ENCODE measurements around the gene BCHE.
"Not testable (repeated sequence)": the region's sequence is repeated elsewhere in the genome, so short reads cannot be mapped to it uniquely, and the experiment has no call there.

BCHE gene

DNA sequence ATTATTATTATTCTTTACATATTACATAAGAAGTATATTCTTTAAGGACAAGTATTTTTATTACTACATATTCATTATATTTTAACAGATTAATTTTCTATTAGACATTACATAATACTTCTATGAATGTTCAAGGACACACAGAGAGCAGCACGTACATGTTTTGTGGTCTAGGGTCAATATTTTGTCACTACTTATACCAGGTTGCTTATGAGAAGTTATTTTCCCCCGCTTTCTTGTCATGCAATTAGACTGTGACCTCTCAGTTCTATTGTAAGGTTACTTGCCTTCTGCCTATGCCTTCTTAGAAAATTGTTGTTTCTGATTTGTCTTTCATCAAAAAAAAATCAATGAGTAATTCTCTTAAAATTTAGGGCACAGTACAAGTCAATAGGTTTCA, 21.5 kb downstream of the BCHE start:
- no peak for DNase-seq

DNA sequence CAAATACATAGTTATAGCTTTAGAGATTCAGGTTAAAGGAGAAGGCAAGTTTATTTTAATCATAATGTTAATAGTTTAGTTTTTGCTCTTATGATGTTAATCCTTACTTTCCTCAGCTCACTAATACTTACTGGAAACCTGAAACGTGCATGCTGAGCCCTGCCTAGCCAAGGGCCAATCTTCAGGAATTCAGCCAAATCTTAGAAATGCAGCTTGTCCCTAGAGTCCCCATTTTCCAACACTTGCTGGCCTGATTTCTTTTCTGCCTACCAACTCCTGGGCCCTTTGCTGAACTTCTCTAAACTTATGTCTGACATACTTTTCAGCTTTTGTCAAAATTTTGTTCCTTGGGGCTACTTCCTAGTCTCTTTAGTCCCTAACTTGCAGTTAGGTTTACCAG, 22.8 kb downstream of the BCHE start:
- no peak for DNase-seq

DNA sequence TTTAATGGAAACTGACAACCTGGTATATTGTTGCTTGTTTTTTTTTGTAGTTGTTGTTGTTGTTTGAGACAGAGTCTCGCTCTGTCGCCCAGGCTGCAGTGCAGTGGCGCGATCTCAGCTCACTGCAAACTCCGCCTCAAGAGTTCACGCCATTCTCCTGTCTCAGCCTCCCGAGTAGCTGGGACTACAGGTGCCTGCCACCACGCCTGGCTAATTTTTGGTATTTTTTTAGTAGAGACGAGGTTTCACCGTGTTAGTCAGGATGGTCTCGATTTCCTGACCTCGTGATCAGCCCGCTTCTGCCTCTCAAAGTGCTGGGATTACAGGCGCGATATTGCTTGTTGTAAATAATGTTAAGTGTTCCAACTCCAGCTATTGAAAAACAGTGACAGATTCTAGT, 29.3 kb downstream of the BCHE start:
- DNase-seq: not testable (repeated sequence)

DNA sequence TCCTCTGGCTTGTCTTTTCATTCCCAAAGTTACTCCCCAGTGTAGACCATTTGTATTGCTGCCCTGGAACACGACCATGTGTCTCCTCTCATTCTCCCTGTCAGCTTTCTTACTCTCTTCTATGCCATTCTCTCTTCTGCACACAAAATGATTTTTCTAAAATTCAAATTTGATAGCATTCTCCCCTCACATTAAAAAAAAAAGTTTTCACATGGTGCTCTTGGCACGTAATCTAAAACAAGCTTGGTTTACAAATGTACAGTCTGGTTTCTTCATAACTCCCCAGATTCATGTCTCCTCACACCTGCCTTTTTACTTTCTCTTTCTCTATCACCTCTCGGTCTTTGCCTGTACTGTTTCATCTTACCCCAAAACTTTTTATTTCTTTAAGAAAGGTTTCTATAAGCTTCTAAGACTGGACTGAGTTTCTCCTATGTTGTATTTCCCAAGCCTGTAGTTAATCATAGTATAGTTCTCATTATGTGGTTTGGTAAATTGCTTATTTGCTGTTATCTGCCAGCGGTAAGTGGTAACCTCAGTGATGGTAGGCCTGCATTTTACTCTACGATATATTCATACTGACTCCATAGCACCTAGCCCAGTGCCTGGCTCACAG, 31.2 kb downstream of the BCHE start:
- no peak for DNase-seq

DNA sequence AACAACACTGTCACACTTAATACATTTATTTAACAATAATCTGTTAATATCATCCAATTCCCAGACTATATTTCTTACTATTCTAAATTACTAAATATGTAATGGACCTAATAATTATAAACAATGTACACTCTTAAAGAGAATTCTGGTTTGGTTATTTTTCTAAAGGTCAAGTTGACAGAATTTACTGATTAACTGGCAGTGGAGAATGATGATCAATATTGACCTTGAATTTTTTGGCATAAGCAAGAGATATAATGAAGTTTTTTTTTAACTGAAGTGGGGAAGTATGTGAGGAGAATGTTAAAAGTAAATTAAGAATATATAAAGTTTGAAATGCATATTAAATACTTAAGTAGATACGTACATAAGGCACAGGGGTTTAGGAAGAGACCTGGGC, 33.8 kb downstream of the BCHE start:
- DNase-seq: no peak

DNA sequence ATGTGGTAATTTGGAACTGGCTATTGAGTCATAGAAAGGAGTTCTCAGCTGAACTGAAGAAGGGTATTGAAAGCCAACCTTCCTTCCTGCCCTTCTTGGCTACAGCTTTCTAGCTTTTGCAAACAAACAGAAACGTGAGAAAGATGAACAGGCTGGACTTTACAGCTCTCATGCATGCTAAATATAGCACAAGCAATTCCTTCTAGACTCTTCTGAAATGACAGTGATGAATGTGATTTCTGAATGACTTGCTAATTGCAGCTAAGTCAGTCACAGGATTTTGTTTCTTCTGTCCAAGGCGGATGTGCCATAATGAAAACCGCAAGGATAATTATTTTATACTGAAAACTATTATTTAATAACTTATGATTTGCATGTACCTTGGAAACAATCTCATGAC, 36.3 kb downstream of the BCHE start:
- DNase-seq: no peak

DNA sequence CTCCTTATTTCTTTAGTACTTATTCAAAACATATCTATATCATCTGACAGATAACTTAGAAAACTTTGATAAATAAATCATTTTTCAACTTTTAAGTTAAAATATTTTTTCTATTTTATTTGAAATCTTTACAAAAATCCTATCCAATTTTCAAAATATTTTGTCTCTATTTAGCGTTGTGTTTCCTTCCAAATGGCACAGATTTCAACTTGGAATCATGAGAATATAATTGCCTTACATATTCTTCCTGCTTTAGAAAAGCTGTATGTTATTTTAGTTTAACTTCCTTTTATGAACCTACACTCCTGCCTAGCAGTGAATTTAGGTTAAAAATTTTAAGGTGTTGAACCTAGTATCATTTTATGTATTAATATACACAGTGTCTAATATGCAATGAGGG, 38.2 kb downstream of the BCHE start:
- DNase-seq: no peak

DNA sequence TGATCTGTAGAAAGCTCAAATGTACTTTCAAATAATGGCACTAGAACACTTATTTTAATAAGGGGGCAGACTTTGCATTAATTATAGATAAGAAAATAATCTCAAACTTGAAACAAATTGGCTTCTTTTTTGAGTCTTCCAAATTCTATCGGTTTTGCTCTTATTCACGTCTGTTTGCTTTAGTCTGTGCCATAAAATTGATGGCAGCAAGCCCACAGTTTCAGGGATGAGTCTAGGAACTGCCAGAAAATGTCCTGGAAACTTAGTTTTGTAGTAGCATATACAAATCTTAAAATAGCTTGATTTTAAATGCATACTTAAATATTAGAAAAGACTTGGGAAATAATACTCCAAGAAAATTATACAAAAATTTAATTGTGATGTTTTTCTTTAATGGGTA, 39.7 kb downstream of the BCHE start:
- DNase-seq: no peak

DNA sequence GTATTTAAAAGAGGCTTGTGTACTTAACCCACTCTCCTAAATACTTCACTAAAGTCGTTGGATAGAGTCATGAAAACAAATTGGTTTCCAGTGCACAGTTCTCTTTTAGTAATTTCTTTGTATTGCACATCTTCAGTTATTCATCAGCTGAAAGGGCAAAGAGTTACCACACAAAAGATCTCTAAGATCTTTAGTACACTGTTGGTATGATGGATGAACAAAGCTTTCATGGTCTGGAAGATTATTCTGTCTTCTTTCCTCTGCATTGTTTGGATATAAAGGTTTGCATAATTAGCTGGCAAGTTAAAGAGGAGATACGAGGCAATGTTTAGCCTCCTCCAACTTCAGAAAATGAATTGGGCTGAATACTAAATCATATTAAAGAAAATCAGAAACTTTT, 40.5 kb downstream of the BCHE start:
- DNase-seq: no peak

DNA sequence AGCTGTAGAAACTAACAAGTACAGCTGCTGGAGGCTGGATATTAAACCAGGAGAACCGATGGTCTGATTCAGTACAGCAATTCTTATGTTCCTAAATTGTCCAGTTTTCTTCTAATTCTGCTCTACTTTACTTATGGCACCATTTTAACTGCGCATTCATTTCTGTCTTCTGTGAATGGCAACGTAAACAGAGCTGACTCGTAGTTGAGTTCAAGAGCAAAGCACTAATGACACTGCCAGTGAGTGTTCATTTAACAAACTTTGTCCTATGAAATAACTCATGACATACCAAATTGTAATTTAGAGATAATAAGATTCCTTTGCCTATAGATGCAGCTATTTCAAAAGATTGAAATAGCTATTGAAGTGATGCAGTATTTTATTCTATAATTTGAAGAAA, 48.7 kb downstream of the BCHE start:
- DNase-seq: no peak

DNA sequence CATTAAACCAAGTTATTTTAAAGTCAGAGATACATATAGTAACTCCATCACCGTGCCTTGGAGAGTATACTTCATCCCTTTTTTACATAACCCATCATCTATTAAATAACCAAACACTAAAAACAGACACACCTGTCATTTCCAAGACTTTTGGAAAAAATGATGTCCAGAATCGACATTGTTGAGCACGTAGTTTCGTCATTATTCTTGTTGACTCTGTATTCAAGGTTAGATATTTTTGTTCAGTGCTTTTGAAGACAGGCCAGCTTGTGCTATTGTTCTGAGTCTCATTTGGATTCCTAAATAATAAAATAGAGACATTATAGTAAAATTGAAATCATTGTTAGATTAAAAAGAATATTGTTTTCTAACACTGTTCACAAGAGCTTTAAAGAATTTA, 51.2 kb downstream of the BCHE start:
- DNase-seq: no peak

DNA sequence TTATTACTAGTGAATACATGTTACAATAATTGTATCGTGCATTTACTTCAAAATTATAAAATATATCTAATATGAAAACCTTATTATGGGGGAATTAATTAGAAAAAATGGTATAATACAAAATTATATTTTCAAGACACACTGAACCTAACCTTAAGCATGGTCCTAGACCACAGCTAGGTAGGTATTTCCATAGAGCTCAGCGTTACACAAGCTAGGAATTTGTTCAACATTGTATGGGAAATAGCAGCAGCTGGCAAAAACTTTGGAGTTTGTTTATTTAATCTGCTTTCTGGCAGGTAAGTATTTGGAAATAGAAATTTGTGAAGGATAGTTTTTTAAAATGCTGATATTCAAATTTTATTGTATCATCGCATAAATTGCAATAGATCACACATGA, 52.9 kb downstream of the BCHE start:
- DNase-seq: no peak

DNA sequence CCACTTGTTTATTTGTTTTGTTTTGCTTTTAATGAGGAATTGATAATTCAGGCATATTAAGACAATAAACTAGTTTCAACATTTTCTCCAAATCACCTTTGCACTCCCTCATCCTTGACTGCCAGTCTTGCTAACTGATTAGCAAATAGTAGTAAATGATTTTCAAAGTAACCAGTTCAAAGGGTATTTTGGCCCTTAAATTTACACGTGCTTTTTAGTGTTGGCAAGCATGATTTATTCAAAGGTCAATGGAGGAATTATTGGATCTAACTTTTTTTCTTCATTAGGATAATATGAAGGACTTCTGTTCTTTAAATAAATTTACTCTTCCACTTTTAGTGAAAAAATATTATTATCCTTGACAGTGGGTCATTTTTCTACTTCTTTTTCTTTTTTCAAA, 53.8 kb downstream of the BCHE start:
- no peak for DNase-seq

DNA sequence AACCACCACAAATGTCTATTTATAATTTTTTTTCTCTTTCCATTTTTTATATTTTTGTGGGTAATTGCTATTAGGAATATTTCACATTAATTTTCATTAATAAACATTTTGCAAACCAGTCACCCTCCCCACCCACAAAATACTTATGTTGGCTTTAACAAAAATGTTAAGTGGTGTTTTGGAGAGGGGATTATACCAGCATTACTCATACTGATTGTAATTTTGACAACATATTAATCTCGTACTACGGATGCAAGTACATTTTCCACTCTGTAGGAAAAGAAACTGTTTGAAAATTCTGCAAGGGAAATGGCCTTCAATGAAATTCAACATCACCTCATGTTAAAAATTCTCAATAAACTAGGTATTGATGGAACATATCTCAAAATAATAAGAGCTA, 58.3 kb downstream of the BCHE start:
- no peak for DNase-seq

DNA sequence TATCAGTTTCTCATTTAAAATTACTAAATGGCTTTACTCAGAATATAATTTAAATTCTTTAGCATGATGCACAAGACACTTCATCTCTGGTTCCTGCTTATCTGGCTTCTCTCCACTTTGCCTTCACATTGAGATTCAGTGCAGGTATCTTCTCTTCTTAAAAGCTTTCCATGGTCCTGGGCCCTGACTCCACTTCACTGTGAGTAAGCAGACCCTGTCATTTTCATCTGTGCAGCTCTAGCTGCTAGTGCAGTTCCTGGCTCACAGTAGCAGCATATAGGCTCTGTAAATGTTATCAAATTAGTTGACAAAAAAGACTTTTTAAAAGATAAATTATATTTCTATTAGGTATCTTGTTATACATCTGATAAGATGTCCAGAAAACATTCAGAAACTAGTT, 58.8 kb downstream of the BCHE start:
- no peak for DNase-seq

DNA sequence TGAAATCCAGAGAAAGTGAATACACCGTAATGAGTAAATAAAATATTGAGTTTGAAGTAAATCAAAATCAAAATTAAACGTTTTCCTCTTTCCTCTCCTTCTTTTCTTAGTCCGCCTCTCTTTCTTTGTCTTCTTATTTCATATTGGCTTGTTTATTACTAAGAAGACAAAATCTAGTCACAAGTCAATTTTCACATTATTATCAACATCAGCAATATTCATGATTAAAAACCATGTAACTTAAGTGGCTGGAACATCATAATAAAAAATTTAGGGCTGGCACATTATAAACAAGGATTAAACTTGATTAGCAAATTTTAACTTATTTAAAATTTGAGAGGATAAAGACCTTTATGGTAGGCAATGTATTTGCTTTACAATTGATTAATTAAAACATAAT, 61.4 kb downstream of the BCHE start:
- no peak for DNase-seq

DNA sequence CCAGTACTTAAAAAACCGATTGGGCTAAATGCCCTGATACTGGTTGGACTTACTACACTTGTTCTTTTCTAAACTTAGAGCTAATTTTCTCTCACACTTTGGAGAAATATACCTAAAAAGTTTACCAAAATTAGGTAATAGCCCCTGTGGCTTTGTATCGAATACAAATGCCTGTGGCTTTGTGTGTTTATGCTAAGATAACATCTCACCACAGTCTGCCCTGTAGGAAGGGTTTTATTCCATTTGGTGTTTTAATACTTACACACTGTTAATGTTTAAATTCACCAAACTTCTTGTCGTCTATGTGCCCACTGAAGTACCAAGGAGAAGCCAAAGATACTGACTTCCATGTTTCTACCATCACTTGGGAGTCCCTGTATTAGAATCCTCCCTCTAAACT, 66.4 kb downstream of the BCHE start:
- no peak for DNase-seq

DNA sequence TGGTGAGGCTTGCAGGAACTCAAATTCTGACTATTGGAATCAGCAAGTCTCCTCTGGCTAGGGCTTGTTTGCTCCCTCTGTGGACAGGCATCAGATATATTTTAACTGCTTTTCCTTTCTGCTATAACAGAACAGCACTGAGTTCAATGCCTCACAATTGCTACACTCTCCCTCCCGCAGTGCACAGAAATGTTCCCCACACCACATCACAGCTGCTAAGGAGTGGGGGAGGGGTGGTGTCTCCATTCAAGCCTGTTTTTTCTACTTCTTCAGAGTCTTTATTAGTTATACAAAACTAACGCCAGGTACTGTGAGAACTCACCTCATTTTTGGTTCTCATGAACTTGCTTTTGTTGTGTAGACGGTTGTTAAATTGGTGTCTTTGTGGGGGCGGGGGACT, 68.5 kb downstream of the BCHE start:
- DNase-seq: no peak

DNA sequence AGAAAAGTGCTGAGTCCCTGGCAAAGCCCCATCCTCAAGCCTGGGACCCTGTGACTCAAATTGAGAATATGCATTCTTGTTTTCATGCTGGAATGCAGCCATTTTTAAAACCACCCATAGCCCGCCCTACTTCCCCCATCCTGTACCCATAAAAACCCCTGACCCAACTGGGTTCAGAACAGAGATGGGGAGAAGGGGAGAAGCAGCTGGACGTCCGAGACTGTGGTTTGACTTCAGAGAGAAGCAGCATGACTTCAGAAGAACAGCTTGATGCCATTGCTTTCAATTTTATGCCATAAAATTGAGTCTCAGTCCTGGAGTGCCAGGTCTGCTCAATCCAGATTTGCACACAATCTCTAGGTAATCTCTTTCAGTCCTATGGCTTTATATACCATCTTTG, 78.2 kb downstream of the BCHE start:
- no peak for DNase-seq

DNA sequence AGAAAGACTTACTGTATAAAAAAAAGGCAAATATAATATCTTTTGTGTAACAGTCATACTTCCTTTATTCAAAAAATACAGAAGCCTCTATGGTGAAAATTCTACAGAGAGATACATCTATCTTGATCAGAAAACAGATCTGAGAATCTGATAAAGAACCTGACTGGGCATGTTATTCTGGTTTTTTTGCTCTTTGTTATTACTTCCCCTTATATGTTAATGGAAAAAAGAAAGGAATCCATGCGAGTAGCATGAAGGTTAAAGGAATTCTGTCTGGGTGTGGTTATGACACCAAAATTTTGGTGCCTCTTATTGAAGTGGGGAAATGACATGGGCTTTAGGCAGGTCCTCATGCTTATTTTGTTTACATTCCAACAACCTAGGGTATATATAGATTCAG, 81.7 kb downstream of the BCHE start:
- DNase-seq: no peak

DNA sequence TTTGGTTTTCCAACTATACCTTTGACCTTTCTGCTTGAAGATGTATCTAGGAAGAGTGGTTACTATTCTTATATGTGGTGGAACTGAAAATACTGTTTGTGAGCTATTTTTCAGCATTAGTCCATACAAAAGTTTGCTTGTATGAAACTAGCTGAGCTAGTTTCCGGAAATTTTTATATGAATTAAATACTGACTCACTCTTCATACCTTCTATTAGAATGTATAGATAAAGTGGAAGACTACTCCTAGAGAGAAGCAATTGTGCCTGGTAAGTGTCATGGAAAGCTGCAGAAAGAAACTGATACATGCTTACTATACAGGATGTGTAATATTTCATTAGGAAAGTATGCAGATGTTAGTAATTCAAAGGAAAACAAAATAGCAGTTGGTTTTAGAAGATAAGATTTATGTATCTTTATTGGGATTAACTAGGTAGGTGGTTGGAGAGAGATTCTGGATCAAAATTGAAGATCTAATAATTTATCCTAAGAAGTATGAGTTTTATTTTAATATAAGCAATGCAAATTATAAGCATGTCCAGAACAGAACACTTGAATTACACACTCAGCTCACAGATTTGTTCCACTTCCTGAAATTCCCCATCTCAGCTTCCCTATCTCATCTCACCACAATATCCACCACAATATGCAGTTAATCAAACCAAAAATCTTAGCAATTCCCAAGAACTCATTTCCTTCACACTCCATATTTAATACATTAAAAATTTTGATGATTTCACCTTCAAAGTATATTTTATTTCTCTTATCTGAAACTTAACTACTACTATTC, 82.8 kb downstream of the BCHE start:
- no peak for DNase-seq

DNA sequence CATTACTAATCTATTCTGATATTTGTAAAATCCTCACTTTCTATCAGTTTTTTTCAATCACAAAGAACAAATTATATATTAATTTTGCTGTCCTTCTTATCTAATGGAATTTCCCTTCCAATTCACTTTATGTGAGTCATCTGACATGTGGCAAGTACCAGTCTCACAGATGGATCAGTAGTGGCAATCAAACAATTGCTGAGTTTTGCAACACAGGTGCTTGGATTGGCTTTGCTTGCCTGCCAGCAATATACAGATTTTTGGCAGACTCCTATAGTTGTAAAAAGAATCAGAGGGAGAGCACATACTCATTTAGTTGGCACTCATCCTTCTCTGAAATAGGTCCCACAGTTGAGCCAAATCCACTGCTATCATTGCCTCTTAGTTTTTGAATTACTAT, 83.7 kb downstream of the BCHE start:
- no peak for DNase-seq

DNA sequence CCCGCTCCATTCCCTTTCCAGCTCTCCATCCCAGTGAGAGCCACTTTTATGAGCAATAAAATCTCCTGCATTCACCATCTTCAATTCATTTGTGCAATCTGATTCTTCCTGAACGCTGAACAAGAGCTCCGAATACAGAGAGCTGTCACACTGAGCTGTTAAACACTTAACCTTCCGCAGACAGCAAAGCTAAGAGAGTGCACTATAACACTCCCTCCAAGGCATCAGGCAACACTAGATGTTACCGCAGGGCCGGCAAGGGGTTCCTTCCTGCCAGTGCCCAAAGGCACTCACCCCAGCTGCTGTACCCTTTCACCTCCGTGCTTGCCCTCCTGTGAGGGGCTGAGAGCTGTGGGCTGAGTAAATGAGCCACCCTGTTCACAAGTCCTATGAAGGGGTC, 85.6 kb downstream of the BCHE start:
- DNase-seq: no peak

DNA sequence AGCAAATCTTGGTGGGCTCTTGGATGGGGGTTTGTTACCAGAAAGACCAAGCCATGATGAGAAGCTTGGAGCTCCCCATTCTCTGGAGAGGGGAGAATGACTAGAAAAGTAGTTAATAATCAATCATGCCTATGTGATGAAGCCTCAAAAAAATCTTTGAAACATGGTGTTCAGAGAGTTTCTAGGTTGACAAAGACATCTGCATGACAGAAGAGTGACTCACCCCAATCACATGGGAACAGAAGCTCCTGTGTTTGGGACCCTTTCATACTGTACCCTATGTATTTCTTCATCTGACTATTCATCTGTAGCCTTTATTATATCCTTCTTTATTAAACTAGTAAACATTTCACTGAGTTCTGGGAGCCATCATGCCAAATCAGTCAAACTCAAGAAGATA, 87.4 kb downstream of the BCHE start:
- no peak for DNase-seq

DNA sequence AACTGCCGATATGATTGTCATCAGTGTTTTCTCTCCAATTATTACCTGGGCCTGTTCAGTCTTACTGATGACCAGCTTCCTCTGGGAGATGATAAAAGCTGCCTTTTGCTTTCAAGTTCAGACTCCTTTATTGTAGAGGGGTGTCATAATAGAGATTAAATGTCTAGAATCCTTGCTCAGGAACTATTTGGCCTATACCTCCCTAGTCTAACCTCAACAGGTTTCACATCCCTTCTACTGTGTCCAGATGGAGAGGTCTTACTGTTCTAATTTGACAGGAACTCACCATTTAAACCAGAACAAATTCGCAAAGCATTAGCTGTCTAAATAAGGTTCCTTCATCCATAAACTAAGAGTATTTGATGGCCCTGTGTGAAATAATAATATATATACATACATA, 88.0 kb downstream of the BCHE start:
- no peak for DNase-seq
